Activated CD4-positive, alpha-beta T cell treated with anti-CD3 and anti-CD28 coated beads, Interleukin-2, Interleukin-6, amounts not matched to agents 100 ng/mL and 50 ng/mL, durations not matched to agents 16 hours and 8 hours (primary cell): ENCODE data around the gene FLNB.
A peak's percentile ranks its signal among the peaks of the same experiment; 100 is the strongest.

Experiments
- DNase-seq: peaks from one replicate; pipeline ENCODE4 v3.0.0-alpha.2; 2020

The FLNB gene

DNA sequence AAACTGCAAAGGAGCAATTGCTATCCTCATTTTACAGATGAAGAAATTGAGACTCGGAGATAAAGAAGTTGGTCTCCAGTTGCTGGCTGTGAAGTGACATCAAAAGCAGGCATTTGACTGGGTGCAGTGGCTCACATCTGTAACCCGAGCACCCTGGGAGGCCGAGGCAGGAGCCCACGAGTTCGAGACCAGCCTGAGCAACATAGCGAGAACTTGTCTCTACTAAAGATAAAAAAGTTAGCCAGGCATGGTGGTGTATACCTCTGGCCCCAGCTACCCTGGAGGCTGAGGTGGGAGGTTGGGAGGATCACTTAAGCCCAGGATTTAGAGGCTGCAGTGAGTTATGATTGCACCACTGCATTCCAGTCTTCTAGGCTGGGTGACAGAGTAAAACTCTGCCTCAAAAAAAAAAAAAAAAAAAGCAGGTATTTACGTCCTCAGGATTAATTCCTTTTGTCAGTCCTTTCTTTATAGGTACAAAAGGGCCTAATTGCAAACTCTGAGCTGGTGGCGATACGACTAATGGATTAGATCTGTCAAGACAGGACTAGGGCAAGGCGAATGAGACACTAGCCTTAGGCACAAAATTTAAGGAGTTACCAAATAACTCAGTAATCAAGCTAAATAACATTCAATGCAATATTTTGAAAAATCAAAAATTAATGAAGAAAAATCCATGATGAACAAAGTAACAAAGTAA, 208.4 kb downstream of the FLNB start:
- DNase-seq, result no peak

DNA sequence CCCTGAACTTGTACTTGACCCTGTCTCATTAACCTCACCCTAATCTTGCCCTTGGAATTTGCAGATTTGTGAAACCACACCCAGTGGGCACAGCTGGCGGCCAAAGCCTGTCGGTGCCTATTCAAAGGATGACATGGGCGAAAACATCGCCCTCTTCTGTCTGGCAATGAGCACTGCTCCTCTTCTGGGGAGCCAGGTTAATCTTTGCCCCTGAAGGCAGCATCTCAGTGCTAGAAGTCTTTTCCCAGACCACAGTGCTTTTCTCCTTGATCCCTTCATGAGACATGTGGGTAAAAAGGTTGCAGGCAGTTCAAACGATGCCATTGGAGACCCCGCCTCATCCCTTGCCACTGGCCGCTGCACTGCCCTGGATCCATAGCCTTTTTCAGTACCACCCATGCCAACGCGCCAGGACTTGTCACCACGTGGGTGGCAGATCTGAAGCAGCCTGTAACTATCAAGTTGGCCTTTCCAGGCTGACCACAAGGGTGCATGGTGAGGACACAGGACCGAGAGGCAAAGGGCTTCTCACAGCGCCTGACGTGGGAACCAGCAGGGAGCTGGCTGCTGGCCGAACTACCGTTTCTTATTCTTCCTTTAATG, 209.1 kb downstream of the FLNB start:
- DNase-seq, result peak; percentile 80

DNA sequence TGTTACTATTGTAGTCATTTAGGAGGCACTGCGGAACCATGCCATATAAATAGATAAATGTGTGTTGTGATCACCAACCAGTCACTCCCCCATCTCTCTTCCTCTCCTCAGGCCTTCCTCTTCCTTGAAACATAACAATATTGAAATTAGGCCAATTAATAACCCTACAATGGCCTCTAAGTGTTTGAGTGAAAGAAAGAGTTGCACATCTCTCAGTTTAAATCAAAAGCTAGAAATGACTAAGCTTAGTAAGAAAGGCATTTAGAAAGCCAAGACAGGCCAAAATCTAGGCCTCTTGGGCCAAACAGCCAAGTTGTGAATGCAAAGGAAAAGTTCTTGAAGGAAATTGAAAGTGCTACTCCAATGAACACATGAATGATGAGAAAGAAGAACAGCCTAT, 210.7 kb downstream of the FLNB start:
- DNase-seq, result peak; percentile 59
